Gastroesophageal sphincter (tissue), 3 donors: ENCODE measurements around the gene PSME1.

ENCODE experiments used
- EP300 ChIP-seq: sonication (generic); formaldehyde crosslinking; IDR thresholded peaks from one replicate; pipeline ENCODE4 v1.6.1; 2017; ENCODE audit warnings: antibody characterized with exemption, mild to moderate bottlenecking
- POLR2A ChIP-seq, 2 donors: fragments of 450-650 bp; IDR thresholded peaks; one replicate each; pipeline ENCODE4 v1.6.1; 2017; ENCODE audit warnings: antibody characterized with exemption in 2 of 2, mild to moderate bottlenecking in 2 of 2, moderate library complexity in 1 of 2
- POLR2AphosphoS5 ChIP-seq: sonication (generic); formaldehyde crosslinking; IDR thresholded peaks from one replicate; pipeline ENCODE4 v1.6.1; 2017; ENCODE audit warnings: antibody characterized with exemption
- TF ChIP-seq, protein P1 (sequence below), 4 experiments: fragments of 200-600 bp in 2 of 4; fragments of 450-650 bp in 2 of 4; sonication (generic) in 1 of 4; IDR thresholded peaks; one replicate each; pipeline ENCODE4 v1.5.1; 2017 to 2019; ENCODE audit warnings: antibody characterized with exemption in 4 of 4, mild to moderate bottlenecking in 2 of 4, moderate library complexity in 2 of 4

DNA sequence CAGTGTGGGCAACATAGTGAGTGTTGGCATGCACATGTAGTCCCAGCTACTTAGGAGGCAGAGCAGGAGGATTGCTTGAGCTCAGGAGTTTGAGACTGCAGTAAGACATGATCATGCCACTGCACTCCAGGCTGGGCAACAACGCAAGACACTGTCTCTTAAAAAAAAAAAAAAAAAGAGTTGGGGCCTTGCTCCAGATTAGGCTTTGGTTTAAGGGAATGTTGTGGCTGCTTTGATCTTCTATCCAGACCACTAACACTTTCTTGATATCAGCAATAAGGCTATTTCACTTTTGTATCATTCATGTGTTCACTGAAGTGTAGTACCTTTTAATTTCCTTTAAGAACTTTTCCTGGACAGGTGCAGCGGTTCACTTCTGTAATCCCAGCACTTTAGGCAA lies 8.3 kb upstream of the PSME1 start:
- TF ChIP-seq, protein P1, sequence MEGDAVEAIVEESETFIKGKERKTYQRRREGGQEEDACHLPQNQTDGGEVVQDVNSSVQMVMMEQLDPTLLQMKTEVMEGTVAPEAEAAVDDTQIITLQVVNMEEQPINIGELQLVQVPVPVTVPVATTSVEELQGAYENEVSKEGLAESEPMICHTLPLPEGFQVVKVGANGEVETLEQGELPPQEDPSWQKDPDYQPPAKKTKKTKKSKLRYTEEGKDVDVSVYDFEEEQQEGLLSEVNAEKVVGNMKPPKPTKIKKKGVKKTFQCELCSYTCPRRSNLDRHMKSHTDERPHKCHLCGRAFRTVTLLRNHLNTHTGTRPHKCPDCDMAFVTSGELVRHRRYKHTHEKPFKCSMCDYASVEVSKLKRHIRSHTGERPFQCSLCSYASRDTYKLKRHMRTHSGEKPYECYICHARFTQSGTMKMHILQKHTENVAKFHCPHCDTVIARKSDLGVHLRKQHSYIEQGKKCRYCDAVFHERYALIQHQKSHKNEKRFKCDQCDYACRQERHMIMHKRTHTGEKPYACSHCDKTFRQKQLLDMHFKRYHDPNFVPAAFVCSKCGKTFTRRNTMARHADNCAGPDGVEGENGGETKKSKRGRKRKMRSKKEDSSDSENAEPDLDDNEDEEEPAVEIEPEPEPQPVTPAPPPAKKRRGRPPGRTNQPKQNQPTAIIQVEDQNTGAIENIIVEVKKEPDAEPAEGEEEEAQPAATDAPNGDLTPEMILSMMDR (IDR thresholded peaks at IDR 0.05), result no peak
- TF ChIP-seq POLR2AphosphoS5 (no peak), POLR2A (IDR thresholded peaks at IDR 0.05) (no peak), EP300 (no peak)
